GM12892 (cell line): ENCODE data around the gene MAP4K4.

Source experiments
- POLR2AphosphoS5 ChIP-seq: IDR thresholded peaks from 2 replicates; pipeline ENCODE4 v1.6.1; 2011; ENCODE audit warnings: low read depth, low read length, control low read depth
- TAF1 ChIP-seq: IDR thresholded peaks from 2 replicates; pipeline ENCODE4 v1.6.1; 2011; ENCODE audit warnings: low read depth, mild to moderate bottlenecking, control low read depth, low read length, borderline replicate concordance

- TF ChIP-seq TAF1 (no peak), POLR2AphosphoS5 (no peak)
These were observed 45.0 kb downstream of the MAP4K4 start for GRCh38 chr2:101742547-101742946.
